NOMO-1 treated with dmso at 0.1 percent for 144 hours (cell line): ENCODE measurements around the gene COPS8.

Experiments used
- DNase-seq: peaks from one replicate; lab custom pipeline; 2025; ENCODE audit not compliant: unreplicated experiment; lab: John Stamatoyannopoulos, UW

COPS8 gene

DNA sequence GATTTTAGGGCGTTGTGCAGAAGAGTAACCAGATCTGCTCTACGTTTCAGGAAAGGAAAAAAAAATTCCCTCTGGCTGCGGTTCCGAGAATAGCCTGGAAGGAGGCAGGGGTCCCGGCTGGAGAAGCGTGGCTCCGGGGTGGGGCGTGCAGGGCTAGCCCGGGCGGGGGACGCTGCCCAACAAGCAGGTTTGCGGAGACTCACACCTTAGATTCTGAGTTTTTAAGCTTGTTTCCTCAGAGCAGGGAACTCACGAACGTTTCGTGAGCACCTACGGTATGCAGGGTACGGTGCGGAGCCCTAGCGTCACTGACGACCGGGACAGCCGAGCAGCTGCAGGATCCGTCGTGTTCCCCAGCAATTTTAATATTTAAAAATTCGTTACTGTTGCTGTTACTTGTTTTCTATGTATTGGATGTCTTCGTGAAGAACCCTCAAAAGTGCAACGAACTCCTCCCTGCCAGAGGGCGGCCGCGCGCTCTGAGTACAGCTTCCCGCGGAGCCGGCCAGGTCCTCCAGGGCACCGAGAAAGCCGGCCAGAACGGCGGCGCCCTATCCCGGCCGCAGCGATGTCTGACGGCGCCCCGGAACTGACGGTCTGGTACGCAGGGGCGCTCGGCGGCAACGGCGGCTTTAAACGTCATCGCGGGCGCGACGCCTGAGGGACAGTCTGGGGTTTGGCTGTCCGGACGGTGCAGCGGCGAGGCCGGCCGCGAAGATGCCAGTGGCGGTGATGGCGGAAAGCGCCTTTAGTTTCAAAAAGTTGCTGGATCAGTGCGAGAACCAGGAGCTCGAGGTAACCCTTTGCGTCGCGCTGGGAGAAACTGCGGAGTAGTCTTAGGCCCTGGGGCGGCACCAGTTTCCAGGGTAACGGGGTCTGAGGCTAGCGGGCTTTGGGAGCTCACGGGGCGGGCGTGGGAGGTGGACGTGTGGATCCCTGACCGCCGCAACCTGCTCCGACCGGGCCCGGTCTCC is at the start of gene COPS8:
TSS of gene COPS8 (plus strand) at position 642 of the 974 bp plus-strand sequence. CDS start at position 718, 76 bp downstream.
- DNase-seq = peak; percentile 83

DNA sequence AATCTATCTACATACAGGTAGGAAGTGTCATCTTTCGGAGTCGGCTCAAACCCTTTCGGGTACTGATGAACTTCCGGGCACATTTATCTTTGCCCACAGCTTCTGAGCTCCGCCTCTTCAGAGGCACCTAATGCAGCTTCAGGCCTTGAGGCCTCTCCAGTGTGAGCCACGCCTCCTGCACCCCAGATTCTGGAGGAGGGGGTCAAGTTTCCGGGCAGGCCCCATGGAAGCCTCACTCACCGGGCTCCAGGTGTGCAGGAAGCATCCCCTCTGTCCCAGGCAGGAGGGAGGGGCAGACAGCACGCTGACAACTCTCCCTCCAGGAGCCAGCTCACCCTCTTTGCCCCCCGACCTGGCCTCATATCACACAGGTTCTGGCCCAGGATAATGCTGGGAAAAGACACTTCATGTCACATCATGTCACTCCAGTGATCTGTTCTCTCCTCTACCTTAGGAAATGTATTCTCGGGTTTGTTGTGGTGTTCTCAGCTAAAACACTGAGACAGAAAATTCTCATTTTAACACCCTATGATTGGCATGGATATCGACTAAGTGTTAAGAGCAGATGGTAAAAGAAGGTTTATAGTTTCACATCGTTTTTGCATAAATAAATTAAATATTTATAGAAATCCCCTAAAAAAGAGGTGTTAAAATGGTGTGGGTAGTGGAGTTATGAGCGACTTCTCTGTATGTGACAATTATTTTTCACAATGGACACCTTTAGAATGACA is 46.2 kb upstream of the COPS8 start:
- no peak for DNase-seq

DNA sequence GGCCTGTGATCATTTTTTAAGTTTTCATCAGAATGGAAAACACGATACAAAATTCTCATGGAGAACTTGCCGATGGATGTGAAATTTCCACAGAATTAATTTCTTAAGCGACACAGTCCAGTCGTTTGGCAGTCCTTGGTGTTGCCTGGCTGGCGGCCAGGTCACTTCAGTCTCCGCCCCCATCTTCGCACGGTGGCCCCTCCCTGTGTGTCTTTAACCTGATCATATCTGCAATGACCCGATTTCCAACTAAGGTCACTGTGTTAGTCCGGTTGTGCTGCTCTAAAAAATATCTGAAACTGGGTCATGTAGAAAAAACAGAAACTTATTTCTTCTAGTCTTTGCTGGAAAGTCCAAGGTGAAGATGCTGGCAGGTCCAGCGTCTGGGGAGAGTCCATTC is 44.5 kb upstream of the COPS8 start:
- no peak for DNase-seq

DNA sequence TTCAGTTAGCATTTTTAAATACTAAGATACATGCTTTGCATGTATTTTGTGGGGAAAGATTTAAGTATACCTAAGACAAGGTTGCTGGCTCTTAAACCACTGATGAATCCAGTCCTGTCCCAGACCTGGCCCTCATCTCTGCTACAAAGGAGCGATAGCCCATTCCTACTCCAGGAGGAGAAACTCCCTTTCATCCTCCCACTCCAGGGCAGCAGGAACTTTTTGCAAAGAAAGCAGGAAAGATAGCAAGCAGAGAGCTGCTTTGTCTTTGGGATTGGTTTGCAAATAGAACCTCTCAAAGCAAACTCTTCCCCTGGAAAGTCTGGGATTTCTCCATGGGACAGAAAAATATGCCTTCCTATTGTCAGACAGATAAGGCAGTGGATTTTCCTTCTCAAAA is 43.6 kb upstream of the COPS8 start:
- DNase-seq = no peak

DNA sequence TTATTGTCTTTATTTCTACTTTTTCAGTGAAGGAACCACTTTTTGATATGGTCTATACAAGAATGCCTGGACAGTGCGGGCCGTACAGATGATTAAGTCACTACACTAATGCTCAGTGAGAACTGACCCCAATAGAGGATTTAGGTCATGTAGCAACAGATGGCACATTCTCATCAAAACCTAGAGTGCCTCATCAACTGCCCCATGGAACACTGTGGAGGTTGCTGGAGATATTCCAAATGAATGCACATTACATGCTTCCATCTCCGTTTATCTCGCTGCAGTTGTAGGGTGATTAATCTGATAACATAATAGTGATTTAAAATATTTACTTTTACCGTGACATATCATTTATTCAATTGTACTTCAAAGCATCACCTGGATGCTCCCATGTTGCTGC is 41.8 kb upstream of the COPS8 start:
- no peak for DNase-seq

DNA sequence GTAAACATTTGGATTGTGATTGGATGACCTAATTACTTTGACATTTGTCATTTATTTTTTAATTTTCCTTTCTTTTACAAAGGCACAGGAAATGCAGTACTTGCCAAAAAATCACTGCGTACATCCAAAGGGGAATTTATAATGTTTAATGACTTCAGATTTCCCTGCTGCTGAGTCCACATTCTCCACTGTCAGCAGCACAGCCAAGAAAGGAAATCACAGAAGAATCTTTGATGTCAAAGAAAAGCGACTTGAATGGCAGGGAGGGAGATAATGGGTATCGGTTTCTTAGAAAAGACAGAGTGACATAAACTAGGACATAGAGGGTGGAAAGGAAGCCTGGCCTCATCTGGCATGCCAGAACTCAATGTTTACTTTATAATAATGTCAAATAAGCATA is 41.4 kb upstream of the COPS8 start:
- DNase-seq = no peak

DNA sequence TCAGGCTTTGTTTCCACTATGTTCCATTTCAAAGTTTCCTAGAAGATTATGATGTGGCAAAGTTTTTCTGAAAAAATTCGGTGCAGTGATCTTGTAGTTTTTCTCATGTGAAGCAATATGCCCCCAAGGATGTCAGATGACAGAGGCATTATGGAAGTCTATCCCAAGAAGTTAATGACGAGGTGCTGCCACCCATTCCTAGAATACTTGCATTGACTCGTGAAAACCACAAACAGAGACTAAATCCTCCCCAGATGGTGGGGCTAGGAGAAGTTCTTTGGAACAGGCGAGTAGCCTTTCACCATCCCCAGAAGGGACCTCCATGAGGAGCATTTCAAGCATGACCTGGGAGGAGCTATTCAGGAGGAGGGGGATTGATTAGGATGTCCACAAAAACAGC is 40.2 kb upstream of the COPS8 start:
- no peak for DNase-seq

DNA sequence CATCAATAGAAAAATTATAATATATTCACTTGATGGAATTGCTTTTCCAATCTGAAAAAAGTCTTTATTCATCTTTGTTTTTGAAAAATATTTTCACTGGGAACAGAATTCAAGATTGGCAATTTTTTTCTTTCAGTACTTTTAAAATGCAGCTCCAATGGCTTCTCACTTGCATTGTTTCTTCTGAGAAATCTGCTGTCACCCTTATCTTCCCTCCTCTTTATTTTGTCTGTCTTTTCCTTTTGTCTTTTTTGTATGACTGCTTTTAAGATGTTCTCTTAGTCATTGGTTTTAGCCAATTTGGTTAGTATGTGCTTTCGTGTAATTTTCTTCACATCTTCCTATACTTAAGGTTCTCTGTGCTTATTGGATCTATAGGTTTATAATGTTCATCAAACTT is 37.1 kb upstream of the COPS8 start:
- DNase-seq = no peak

DNA sequence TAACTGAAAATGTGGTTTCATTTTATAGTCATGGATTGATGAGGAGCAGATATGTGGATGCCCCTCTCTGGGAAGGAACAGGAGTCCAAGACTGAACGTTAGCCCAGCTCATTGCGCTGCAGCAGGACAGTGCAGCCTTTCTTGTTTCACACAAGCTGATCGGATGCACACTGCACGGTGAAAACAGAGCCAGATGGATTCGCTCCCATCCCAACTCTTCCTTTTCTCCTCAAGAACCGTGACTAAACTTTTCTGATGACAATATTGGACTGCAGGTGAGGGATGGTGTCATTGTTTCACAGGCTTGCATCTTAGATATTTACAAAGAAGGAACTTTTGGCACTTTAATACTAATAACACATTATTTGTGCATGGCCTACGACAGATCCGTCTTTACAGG is 33.8 kb upstream of the COPS8 start:
- no peak for DNase-seq

DNA sequence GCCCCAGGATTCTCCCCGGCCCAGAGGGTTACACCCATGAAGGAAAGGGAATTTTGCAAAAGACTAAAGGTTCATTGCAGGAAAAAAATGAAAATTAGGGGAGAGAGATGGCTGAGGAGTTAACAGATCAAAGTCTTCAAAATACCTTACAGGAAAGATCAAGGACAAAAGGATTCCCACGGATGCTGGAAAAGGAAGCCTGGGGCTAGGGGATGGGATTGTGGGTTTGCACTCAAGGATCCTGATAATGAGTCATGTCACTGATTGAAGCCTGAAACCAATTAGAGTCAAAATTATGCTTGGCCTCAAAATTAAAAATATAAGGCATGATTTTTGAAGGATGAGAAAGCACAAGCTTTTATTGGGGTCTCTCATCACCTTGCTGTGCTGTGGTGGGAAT is 32.6 kb upstream of the COPS8 start:
- DNase-seq = no peak

DNA sequence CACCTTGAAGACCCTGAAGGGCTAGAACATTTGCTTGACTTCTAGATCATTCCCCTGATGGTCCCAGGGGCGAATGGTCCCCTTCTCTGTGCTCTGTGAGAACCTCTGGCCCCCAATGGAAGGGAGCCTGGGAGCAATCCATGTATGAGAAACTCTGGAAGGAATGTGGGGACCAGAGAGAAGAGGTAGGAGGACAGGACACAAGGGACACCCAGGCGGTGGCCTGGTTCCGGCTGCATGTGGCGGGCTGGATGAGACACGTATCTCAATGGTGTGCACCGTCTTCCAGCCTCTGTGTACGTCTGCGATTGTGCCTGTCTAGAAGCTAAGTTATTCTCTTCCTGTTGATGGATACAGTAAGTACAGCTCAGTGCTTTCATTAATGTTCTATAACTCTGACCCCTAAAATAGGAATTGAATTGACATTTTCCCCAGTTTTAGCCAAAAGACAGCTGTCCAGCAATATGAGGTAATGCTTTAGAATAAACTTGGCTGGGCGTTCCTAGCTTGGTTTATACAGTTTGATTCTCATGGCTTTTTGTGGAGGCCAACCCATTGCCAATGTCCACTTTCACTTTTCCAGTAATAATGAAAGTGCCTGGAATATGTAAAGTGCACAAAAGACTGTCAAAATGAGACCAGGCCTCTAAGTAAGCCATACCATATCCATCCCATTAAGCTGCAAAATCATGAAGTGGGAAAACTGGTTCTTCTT is 30.1 kb upstream of the COPS8 start:
- DNase-seq = no peak

DNA sequence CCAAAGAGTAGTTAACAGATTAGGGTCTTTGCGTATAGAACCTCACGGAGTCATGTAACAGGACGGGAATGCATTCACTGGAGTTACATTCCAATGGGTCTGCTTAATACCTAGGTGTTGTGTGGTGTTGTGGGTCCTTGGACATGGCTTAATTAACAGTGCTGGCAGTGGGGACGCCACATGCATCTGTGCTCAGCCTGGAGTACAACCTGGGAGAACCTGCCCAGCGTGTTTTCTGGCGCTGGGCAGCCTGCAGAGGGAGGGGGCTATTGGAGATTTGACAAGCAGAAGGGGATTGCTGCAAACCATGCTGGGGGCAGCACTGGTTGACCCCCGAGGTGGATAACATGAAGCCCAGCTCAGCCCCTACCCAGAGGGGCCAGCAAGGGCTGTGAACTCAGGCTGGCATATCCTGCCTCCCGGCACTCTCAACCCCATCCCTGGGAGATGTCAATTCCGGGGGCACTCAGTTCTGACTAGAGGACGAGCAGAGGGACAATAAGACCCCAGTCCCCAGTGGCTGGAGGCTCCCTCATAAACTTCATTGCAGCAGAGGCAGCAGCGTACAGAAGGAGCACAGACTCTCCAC is 29.3 kb upstream of the COPS8 start:
- DNase-seq = no peak

DNA sequence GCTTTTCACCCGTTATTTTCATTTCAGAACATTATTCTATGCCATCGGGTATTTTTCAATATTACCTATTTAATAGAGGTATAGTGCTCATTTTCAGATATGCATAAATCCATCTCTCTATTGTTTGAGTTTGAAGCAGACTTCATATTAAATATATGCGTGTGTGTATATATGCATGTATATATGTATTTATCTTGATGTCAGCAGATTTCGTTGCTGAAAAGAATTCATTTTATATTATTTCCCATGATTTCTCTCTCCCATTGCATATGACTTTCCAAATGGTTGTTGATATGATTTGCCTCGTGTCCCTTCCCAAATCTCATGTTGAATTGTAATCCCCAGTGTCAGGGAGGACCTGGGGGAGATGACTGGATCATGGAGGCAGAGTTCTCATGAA is 28.6 kb upstream of the COPS8 start:
- DNase-seq = no peak

DNA sequence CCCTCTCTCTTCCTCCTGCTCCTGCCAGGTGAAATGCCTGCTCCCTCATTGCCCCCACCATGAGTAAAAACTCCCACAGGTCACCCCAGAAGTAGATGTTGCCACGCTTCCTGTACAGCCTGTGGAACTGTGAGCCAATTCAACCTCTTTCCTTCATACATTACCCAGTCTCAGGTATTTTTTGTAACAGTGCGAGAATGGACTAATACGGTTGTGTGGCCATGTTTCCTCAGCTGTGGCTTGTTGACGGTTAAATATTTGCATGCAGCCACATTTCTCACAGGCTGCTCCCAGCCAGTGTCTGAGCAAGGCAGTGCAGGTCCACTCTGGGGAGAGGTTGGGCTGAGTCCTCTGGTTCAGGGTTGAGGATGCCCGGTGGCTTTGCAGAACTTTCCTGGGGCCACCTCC is 27.8 kb upstream of the COPS8 start:
- DNase-seq = no peak

DNA sequence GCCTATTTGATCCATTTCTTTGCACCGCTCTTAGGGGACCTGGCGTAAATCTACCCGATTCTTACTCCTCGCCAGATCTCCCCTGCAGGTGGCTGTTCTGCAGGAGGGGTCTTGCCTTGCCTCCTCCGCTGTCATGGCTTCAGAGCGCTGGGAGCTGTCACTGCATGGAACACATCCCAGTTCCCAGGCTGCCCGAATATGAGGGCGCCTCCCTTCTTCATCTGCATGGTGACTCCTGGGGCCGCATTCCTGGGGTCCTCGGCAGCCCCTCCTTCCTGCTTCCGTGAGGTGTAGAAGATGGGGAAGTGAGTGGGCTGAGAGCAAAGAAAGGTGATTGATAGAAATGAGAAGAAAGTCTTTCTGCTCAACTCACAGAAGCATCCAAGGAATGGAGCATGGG is 27.3 kb upstream of the COPS8 start:
- no peak for DNase-seq

DNA sequence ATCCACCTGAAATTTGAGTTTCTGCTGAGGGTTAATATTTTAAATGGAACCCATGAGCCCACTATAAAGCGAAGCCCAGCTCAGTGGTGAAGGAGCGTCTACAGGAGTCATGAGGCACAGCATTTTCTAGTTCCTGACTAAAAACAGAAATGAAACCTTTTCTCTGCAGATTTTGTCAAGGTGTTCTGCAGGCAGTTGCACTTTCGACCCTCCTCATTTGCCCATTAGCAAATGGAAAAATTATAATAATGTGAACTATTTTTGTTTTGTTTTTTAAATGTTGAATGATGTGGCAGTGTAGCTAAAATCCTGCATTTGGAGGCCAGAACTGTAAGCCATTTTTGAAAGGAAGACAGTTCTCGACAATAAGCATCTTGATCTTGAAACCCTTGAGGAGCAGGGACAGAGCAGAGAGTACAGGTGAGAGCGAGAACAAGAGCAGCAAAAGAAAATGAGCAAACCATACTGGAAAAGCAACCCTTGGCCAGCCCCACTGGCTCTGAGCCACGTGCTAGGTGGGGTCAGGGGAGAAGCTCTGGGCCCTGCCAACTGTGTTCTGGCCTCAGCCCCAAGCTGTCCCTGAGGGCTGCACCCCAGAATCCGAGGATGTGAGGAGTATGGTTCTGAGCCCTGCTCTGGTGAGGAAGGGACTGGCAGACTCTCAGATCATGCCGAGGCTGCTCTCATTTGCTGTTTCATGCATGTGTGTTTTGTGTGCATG is 26.4 kb upstream of the COPS8 start:
- DNase-seq = no peak

DNA sequence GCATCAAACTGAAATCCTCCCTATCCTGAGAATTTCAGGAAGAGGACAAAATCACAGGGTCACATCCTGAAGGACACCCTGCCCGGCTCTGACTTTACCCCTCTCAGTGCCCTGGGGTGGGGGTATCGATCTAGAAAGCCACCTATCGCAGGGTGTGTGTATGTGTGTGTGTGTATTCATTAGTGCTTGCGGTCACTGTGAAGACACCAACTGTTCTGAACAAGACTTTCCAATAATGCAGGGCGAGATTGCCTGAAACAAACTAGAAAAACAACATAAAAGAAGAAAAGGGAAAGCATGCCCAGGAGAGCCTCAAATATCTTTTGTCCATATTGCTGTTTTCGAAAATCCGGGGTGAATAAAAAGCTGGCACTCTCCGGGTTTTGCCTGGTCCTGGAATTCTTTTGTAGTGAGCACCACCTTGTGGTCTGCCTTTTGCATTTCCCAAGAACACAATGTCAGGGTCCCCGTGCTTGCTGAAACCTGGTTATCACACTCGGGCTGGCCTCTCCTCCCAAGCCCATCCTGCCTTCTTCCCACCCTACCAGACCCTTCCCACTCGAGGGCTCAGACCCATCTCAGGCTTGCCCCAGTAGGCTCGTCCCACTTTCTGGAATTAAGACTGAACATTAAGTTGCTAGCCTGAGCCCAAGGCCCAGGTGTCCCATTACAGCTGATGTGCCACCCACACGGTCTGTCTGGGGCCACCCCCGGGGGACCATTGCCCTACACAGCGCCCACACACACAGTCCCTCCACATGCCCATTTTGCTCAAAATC is 25.0 kb upstream of the COPS8 start:
- peak; percentile 18 for DNase-seq

DNA sequence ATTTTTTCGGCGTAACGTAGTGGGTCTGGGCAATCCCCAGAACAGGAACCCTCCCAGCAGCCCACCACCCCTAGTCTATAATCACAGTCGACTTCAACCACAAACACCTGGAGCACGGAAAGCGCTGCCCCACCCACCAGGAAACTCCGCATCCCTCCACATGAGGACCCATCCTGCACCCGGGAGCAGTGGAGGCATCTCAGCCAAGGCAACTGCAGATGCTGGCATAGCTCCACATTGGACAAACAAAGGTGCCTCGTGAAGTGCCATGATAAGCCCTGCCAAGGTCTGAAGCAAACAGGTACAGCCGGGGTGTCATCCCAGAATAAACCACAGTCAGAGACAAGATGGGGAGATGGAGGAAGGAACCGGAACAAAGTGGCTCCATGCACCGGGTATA is 24.3 kb upstream of the COPS8 start:
- no peak for DNase-seq

DNA sequence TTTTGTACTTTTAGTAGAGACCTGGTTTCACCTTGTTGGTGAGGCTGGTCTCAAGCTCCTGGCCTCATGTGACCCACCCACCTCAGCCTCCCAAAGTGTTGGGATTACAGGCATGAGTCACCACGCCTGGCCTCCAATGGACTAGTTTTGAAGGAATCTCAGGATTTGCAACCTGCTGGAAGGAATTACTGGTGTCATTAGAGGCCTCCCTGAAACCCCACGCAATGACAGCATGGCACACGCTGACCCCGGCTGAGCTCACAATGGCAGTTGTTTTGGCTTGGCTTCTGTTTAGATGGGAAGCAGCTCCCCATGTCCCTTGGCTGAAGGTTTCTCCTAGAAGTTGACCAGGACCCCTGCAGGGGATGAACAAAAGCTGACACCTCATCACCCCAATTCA is 23.1 kb upstream of the COPS8 start:
- DNase-seq = no peak
